NCI-H1436 treated with DMSO at 0.1 percent for 48 hours (cell line): ENCODE results near the gene PFKP.
"Not testable (repeated sequence)": the region's sequence is repeated elsewhere in the genome, so short reads cannot be mapped to it uniquely, and the experiment has no call there.

Experiments
- DNase-seq: peaks from one replicate; lab custom pipeline; 2025; lab: John Stamatoyannopoulos, UW

PFKP gene

GRCh38 chr10:3047596-3047995 lies 19.8 kb upstream of the PFKP start:
- DNase-seq: no peak

GRCh38 chr10:3048119-3049019 lies 19.0 kb upstream of the PFKP start:
- DNase-seq: no peak

GRCh38 chr10:3051692-3052091 lies 15.7 kb upstream of the PFKP start:
- no peak for DNase-seq

GRCh38 chr10:3053155-3053554 lies 14.2 kb upstream of the PFKP start:
- DNase-seq: no peak

- DNase-seq: no peak
Observed at GRCh38 chr10:3054183-3054850, 13.0 kb upstream of the PFKP start.

GRCh38 chr10:3054851-3055199 lies 12.5 kb upstream of the PFKP start:
- DNase-seq: no peak

GRCh38 chr10:3056280-3057037 lies 10.9 kb upstream of the PFKP start:
- DNase-seq: no peak

GRCh38 chr10:3057946-3058345 lies 9.4 kb upstream of the PFKP start:
- no peak for DNase-seq

- no peak for DNase-seq
Observed at GRCh38 chr10:3059974-3060373, 7.4 kb upstream of the PFKP start.

GRCh38 chr10:3060481-3060889 lies 6.9 kb upstream of the PFKP start:
- no peak for DNase-seq

GRCh38 chr10:3061323-3061898 lies 5.9 kb upstream of the PFKP start:
- not testable (repeated sequence) for DNase-seq

- no peak for DNase-seq
Observed at GRCh38 chr10:3062502-3063186, 4.7 kb upstream of the PFKP start.

- DNase-seq: no peak
Observed at GRCh38 chr10:3064423-3064822, 2.9 kb upstream of the PFKP start.

GRCh38 chr10:3065622-3066021 lies 1.7 kb upstream of the PFKP start:
- DNase-seq: no peak

GRCh38 chr10:3066317-3067117 lies 831 bp upstream of the PFKP start:
- DNase-seq: no peak

- no peak for DNase-seq
Observed at GRCh38 chr10:3067859-3068179, 471 bp downstream of the PFKP start.

- DNase-seq: no peak
Observed at GRCh38 chr10:3068201-3068967, 1.0 kb downstream of the PFKP start.

GRCh38 chr10:3068968-3069737 lies 1.8 kb downstream of the PFKP start:
- DNase-seq: no peak

- no peak for DNase-seq
Observed at GRCh38 chr10:3069876-3070275, 2.5 kb downstream of the PFKP start.
